GM21576 (cell line): ENCODE measurements around the gene DNER.
"Not testable (repeated sequence)": the region's sequence is repeated elsewhere in the genome, so short reads cannot be mapped to it uniquely, and the experiment has no call there.

Experiments used
- ATAC-seq: cut with Tn5 transposase; IDR thresholded peaks from one replicate; pipeline ENCODE4 v1.9.1; 2021; ENCODE audit warnings: mild to moderate bottlenecking, moderate library complexity; ENCODE audit not compliant: unreplicated experiment

Gene DNER

DNA sequence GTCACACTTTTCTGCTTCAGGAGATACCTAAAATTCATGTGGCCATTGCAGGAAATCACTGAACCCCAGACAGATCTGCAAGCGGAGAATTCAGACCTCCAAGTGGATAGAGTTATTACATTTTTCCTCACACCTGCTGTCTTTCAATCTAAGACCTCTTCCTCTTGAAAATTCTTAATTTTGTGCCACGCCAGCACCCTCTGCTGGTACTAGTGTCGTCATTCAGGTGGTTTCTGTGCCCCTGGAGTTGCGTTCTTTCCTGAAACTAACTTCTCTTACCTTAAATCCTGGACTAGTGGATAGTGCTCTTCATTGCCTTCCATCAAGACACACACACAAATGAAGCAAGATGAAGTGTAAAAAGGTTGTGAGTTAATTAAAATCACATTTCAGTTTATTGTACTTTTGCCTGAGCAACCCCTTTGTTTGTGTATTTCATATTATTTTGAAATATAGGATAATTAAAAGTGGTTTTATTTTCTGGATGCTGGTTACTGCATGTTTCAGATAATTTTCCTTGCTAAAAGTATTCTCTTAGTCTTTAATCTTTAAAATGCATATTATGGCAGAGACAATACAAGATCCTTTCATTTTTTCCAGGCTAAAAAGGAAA lies 1.6 kb upstream of the DNER start:
- no peak for ATAC-seq

DNA sequence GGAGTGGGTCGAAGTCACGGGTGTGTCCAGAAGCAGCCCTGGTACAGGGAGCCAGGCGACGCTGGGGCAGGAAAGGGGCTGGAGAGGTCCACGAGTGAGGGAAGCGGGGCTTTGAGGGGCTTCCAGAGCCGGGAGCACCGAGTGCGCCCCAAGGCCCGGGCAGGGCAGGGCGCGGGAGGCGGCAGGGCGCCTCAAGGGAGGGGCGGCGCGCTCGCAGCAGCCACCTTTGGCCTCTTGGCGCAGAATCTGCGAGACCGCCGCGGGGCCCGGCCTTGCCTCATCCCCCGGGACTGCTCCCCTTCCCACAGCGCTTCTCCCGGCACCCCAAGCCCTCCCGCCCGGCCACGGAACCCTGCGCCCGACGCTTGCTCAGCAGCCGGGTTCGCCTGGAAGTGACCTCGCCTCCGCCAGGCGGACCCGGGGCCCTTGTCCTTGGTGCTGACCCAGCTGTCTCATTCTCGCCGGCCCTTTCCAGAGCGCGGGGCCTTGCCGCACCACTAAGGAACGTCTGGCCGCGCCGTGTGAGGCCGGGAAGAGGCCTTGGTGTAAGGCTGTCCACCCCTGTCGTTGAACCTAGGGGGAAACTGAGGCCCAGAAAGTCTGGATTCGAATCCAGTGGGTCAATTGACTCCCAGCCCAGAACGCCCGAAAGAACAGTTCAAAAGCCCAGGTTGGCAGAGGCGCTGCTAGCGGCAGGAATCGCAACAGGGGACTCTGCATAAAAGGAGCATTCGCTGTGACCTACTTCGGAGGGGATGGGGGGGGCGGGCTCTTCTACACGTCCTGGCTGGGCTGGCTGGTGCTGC lies 584 bp upstream of the DNER start:
- peak; percentile 32 for ATAC-seq

DNA sequence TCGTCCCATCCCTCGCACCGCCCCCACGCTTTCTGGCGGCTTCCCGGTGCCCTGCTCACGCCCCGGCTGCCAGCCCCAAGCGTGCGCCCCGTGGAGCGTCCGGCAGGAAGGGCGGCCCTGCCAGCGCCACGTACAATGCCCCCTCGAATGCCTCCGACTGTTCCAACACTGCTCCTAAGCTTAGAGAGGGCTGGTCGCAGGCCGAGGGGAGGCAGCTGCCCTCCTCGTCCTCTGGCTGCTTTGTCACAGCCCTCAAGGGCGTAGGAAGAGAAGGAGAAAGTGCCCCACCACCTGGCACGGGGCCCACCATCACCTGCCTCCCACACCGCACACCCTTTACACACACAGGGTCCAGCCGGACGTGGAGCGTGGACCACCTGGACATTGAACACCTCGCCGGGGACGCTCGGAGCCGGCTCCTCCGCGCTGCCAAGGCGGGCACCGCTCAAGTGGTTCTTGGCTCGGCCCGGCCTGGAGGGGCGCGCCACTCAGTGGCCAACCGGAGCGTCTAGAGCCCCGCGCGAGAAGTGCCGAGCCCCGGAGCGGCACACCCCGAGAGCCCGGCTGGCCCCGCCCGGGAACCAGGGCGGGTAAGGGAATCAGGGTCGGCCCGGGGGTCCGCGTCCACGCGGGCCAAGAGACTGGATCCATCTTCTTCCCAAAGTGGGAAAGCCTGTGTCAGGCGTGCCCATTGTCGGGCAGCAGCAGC lies 830 bp downstream of the DNER start:
- peak; percentile 17 for ATAC-seq

DNA sequence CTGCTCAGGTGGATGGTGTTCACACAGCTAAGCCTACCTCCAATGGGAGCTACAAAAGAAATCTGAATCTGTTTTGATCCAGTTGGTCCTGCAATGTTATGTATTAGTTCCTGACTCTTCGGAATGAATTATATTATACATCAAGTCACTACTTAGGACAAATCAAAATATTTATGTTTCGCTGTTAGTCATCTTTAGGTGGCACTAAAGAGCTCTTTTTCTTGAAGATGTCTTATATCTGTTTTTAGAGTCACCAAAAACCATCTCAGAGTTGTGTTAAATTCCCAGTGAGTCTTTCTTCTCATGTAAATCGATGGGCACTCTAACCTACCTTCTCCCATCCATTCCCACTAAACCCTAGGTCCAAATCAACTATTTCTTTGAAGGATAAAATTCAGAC lies 2.2 kb downstream of the DNER start:
- ATAC-seq, result no peak

DNA sequence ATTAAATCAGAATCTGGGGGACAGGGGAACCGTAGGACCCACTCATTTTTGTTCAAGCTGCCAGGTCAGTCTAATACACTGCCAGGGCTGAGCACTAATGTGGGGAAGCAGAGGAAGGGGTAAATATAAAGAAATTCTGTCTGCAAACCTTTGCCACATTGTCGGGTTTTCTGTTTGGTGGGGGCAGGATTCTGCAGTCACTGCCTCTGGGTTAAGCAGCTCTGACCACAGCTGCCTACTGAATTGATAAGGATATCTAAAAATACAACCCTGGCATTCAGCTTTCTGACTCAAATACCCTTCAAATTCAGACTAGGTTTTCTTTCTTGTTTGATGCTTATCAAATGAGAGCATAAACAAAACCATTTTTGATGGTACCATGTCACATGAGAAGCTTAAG lies 6.0 kb downstream of the DNER start:
- ATAC-seq, result no peak

DNA sequence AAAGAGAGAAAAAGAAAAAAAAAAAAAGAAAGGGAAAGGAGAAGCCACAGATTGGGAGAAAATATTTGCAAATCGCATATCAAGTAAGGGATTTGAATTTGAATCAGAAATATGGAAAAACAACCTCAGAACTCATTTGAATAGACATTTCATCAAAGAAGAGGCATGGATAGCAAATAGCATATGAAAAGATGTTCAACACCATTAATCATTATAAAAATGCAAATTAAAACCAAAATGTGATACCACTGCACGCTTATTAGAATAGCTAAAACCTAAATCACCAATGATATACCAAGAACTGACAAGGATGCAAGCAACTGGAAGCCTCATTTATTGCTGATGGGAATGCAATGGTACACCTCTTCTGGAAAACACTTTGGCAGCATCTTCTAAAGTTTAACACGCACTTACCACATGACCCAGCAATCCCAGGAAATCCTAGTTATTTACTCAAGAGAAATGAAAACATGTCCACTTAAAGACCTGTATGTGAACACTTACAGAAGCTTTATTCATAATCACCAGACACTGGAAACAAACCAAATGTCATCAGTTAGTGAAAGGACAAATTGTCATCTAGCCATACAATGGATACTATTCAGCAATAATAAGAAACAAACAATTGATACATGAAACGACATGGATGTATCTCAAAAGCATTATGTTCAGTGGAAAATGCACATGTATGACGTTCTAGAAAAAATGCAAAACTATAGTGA lies 10.3 kb downstream of the DNER start:
- no peak for ATAC-seq

DNA sequence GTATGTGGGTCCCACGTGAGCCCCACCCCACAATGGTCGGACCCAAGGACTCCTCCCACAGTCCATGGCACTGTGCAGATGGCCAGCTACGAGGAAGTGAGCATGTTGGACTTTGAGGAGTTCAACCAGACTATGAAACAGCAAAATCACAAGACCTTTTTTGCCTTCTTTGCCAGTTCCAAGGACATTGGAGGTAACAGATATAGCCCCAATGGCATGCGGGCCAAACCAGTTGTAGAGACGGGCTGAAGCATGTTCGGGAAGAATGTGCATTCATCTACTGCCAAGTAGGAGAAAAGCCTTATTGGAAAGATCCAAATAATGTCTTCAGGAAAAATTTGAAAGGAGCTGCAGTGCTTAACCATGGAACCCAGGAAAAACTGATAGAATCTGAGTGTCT lies 12.6 kb downstream of the DNER start:
- ATAC-seq, result no peak

DNA sequence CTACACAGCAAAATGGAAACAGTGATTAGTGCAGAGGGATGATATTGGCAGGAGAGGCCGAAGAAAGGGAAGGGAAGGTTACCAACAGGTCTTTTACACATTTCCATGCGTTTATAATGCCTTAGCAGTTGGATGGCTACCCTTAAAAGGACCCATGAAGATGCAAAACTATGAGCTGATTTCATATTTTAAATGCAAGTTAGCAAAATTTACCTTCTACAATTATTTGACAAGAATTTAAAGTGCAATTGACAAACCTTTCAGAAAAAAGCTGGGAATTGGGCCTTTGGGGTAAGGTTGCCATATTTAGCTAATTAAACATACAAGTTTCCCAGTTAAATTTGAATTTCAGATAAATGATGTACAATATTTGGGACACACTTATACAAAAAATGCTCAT lies 13.3 kb downstream of the DNER start:
- no peak for ATAC-seq

DNA sequence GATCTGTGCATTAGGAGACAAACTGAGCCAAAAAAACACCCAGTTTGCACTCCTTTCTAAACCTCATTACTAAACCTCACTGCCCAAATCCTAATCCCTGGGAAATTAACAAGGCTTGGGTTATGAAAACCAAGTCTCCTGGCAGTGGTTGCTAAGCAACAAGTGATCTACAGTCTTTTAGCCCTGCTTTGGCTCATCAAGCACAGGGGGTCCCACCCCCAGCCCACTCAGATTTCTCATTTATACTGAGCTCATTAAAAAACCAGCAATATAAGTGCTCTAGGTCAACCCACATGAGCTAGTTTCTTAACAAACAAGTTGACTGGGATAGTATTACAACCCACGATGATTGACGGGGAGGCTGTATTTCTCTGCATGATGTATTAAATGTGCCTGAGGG lies 18.4 kb downstream of the DNER start:
- no peak for ATAC-seq

DNA sequence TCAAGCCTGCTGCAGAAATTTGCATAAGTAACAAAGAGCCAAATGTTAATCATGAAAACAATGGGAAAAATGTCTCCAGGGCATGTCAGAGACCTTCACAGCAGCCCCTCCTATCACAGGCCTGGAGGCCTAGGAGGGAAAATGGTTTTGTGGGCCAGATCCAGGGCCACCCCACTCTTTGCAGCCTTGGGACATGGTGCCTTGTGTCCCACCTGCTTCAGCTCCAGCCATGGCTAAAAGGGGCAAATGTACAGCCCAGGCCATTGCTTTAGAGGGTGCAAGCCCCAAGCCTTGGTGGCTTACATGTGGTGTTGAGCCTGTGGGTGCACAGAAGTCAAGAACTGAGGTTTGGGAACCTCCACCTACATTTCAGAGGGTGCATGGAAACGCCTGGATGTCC lies 20.5 kb downstream of the DNER start:
- not testable (repeated sequence) for ATAC-seq

DNA sequence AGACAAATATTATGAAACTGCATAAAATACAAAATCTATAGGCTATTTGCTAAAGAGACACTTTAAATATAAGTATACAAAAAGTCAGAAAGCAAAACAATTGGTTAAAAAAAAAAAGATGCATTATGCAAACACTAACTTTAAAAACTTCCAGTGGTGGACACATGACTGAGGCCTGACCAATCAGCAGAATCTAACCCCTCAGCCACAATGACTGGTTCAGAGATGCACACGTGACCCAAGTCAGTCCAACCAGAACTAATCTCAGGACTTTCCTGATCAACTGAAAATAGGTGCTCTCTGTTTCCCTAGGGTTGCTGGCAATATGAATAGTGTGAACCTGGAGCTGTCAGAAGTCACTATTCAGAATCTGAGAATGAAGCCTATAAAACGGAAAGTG lies 22.7 kb downstream of the DNER start:
- no peak for ATAC-seq

DNA sequence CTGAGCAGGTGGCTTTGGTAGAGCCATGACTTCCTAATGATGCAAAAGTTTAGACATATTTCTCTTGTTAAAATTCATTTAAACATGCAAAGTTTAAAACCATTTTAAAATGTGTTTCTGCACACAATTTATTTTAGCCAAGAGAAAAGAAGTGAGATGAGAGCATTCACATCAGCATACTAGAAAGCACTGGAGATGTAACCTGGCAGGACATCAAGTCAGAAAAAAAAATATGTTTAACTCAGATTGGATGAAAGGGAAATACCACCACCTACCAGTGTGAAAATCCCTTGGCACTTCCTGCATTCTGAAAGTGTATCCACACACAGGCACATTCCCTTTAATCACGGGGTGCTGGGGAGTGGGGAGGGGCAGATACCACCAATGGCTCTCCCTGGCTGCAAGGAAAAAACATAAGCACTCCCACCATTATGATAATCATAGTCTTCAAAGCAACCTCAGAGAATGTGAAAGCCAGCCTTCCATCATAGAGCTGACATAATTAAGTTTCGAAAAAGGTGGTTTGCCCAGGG lies 25.0 kb downstream of the DNER start:
- no peak for ATAC-seq

DNA sequence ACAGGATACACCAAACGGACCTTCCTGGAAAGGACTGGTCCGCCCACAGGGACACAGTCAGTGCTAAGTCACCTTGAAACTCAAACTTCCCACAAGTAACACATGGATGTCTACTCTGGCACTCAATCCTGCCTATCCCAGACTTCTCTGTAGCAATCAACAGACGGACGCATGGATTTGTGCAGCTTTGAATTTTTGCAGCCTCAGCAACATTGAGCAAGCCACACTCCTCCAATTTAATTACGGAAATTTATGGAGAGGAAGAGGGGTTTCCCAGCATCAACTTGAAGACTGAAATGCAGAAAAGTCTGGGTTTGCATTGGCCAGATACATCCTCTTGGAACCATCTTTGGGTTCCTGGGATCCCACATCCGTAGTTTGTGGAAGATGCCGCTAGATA lies 26.2 kb downstream of the DNER start:
- no peak for ATAC-seq

DNA sequence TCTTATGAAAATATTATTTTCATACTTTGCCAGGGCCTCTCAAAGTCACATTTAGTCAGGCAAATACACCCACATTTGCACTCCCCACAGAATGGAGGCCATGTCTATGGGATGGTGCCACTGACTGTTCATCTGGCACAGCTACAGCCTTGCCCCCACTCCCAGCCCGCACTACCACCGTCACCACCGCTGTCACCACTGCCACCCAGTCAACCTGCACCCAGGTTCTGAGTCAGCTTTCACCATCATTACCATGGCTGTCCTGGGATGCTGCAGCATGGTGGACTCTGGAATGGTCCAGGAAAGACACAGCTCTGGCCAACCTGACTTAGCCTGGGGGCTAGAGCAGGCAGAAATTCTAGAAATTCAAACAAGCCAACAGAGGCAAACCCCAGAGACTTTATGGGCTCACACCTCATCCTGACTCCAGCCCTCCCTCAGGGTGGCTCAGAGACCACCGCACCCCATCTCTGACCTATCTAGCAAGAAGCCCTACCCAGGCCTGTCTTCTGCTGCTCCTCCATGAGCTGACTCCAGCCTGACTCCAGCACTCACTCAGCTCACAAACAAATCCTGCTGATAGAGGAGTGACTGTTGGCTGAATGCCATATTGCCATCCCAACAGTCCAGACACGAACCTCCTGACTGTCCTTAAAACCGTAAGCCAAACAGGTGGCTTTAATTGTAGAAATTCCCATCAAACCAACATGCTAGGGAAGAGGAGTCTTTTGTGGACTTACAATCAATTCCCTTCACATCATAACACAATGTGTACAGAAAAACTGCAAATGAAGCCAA lies 28.0 kb downstream of the DNER start:
- no peak for ATAC-seq

DNA sequence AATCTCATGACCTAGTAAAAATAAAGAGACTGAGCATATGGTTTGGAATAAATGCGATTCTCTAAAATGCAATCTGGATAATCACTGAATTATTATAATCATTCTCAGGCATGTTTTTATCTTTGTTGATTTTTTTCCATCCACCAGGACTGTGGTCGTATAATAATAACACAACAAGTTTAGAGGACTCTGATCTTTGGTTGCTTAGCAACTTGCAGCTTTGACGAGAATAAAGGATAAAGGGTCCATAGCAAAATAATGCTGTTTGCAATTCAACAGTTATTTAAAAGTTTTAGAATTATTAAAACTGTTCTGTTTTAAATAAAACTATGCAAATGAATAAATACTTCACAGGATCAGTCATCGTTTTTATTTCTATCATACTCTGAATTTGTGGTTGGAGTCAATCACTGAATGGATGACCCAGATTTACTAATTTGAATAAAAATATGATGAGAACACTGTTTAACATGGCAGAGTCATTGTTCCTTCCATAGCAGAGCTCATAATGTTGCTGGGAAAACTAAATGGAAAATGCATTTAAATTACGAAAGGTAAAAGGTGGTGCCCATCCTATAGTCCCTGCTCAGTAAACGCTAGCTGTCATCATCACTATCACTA lies 29.3 kb downstream of the DNER start:
- ATAC-seq, result no peak

DNA sequence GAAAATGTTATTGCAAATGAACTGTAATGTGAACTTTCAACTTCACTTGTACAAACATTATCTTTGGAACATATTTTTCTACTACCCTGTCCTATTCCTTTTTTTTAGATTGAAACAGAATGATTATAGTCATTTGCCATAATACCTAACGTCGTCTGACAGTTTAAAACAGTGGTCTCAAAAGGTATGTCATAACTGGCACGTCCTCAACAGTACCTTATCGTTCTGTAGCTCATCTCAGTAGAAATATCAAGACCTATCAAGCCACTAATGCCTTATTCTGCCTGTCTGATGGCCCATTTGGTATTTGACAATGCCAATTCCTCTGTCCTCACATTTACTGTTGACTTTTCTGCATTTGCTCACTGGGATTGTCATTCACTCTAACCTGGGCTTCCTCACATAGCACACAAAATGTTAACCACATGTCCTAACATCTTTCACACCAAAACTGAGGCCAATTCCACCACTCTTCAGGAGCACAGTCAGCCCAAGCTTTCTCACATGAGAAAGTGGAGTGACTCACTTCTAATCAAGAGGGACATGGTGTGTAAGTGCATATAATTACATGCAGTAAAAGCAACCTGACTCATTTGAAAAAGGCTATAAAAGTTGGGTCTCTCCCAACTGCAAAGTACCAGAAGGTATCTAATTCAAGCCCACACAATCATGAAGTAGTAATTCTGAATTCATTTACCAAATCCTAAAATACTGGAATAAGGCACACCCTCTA lies 34.8 kb downstream of the DNER start:
- no peak for ATAC-seq

DNA sequence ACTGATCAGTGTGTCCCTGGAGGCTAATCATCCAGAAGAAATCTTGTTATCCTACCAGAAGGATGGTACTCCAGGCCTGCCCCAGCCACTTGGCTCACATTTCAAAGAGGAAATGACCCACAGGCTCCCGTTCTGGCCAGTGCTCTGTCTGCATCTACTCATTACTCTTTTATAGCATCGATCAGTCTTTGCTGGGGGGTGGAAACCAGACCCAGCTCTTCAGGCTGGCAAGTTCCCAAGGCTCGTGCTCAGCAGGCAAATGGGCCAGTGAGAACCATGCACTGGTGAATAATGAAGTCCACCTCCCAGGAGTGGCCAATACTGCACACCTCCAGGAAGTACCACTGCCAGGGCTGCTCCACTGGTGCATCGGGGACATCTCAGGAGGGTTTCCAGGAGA lies 38.8 kb downstream of the DNER start:
- ATAC-seq, result no peak

DNA sequence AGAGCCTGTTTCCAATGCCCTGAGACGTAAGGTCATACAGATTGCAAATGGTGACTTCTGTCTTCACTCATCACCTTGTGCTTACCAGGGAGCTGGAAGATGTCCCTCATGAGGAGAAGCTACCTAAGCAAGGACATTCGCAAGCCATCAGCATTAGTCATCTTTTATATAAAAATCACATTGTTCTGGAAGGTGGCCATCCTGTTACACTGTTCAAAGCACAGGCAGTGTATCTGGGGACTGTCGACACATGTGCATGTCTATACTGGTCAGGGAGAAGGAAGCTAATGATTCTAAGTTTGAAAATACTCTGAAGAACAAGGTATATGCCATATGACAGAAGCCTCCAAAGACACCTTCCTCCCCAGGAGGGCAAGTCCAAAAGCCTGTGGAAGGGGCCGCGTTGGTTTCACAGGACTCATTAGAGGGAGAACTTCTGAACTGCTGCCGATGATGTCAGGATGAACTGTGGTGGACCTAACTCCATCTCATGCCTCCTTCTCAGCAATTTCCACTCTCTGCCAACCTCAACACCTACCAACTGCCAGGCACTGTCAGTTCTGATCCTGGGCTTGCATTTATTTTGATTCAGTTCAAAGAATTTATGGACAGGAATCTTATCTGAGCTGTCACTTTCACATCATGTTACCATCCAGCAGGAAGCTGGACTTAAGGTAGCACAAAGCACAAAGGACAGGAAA lies 39.4 kb downstream of the DNER start:
- no peak for ATAC-seq

DNA sequence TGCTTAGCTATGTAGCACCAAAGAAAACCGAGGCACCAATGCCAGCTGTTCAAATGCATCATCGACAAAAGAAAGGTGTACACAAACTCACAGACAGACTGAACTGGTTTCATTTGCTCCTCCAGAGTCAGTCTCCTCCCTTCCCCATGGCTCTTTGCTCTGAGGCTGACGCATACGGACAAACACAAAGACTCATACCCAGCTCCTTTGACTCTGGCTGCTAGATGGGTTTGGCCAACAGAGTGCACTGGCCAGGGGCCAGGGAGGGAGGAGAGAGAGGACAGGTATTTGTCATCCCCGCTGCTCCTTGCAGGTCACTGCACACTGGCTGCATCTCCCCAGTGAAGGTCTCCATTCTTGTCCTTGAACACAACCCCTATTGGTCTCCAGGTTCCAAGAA lies 40.7 kb downstream of the DNER start:
- no peak for ATAC-seq
